ENCODE data around the gene DNLZ. TPM values are rescaled to one million over a fixed set of nuclear protein-coding genes. Genes with fewer than 3 reads are reported as not detected.

Gene DNLZ
- total RNA-seq, 4 donors from 2014 or later: 1.8 to 31.1 (median 19.7) TPM

DNA sequence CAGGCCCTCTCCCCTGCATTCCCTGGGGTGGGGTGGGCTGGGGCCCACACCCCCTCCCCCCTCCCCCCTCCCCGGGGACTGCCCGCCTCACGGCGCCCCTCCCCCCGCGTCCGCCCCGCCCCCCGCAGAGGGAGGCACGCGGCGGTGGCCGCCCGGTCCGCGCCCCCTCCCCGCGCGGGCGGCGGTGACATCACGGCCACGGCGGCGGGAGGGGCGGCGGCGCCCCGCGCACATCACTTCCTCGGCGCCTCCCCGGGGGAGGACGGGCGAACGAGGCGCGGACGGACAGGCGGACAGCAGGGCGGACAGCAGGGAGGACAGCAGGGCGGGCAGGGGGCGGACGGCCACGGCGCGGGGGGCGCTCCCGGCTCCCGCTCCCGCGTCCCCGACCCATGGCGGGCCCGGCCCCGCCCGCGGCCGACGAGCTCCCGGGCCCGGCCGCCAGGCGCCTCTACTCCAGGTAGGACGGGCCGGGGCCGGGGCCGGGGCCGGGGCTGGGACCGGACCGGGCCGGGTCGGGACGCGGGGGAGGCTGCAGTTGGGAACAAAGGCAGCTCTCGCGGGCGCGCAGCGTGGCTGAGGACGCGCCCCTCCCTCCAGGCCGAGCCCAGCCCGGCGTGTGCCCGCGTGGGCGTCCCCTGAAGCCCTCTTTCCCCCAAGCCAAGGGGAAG lies 36.1 kb downstream of the DNLZ start, which contains the start of gene GPSM1:
TSS of gene GPSM1 (plus strand) at position 236 of the 671 bp plus-strand sequence. CDS start at position 393, 157 bp downstream.
- Histone ChIP-seq H3K4me1 (peaks cover 17 to 63% (median 22%) of the 10 kb centered on the region in 3 donors), H3K27ac (peak within 1 kb of the TSS; percentile 66 to 87 (median 76)), H3K36me3 (no peaks in the 10 kb centered on the region), H3K4me3 (peak within 1 kb of the TSS; percentile 39 to 79 (median 57)), H3K27me3 (peaks cover 0 to 39% (median 0%) of the 10 kb centered on the region in 4 donors), H3K9me3 (no peaks in the 10 kb centered on the region)
- WGBS, 2 donors: no CpG with 5 or more reads among the region's 88 CpGs
- no peak for DNase-seq
- intact Hi-C loops (cut with DNase I): no loop called here
- TF ChIP-seq, protein P1, sequence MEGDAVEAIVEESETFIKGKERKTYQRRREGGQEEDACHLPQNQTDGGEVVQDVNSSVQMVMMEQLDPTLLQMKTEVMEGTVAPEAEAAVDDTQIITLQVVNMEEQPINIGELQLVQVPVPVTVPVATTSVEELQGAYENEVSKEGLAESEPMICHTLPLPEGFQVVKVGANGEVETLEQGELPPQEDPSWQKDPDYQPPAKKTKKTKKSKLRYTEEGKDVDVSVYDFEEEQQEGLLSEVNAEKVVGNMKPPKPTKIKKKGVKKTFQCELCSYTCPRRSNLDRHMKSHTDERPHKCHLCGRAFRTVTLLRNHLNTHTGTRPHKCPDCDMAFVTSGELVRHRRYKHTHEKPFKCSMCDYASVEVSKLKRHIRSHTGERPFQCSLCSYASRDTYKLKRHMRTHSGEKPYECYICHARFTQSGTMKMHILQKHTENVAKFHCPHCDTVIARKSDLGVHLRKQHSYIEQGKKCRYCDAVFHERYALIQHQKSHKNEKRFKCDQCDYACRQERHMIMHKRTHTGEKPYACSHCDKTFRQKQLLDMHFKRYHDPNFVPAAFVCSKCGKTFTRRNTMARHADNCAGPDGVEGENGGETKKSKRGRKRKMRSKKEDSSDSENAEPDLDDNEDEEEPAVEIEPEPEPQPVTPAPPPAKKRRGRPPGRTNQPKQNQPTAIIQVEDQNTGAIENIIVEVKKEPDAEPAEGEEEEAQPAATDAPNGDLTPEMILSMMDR (IDR thresholded peaks at IDR 0.05): peak in 1 of 6 experiments; percentile 10
- peak in 2 of 4 donors; percentile 10 to 40 for TF ChIP-seq POLR2A (IDR thresholded peaks at IDR 0.05)

DNA sequence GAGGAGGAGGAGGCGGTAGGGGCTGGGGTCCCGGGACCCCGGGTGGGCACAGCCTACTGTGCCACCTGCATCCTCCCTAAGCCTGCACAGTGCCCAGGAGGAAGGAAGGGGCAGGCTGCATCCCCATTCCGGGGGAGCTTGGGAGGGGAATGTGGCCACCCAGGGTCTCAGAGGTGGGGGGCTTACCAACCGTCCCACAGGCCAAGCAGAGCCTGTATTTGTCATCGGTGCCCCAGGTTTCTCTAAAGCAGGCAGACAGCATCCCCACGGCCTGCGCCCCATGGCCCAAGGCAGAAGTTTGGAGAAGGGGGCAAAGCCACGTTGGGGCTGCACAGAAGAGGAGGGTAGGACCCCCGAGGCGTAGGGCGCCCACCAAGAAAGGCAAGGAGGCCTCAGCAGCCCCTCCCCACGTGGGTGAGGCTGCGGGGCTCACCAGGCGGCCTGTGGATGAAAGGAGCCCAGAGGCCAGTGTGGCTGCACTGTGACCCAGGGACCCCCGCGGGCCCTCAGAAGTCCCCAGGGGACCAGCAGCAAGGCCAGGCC lies 36.7 kb downstream of the DNLZ start:
- intact Hi-C loops (cut with DNase I): no loop called here
- peaks cover 0 to 43% (median 0%) of the 10 kb centered on the region in 4 donors for H3K27me3 ChIP-seq
- peaks cover 17 to 61% (median 22%) of the 10 kb centered on the region in 3 donors for H3K4me1 ChIP-seq
- 40% methylated on average over 13 of the region's 17 CpGs; no CpG with 5 or more reads in 1 of the 2 donors for WGBS, 2 donors
- H3K4me3 ChIP-seq: peak overlapping the region; percentile 39 to 79 (median 57)
- H3K36me3 ChIP-seq: no peaks in the 10 kb centered on the region
- no peak for DNase-seq
- peak overlapping the region; percentile 56 to 87 (median 74) for H3K27ac ChIP-seq
- TF ChIP-seq POLR2A (IDR thresholded peaks at IDR 0.05): no peak
- TF ChIP-seq, protein P1 (IDR thresholded peaks at IDR 0.05): no peak
- no peaks in the 10 kb centered on the region for H3K9me3 ChIP-seq

DNA sequence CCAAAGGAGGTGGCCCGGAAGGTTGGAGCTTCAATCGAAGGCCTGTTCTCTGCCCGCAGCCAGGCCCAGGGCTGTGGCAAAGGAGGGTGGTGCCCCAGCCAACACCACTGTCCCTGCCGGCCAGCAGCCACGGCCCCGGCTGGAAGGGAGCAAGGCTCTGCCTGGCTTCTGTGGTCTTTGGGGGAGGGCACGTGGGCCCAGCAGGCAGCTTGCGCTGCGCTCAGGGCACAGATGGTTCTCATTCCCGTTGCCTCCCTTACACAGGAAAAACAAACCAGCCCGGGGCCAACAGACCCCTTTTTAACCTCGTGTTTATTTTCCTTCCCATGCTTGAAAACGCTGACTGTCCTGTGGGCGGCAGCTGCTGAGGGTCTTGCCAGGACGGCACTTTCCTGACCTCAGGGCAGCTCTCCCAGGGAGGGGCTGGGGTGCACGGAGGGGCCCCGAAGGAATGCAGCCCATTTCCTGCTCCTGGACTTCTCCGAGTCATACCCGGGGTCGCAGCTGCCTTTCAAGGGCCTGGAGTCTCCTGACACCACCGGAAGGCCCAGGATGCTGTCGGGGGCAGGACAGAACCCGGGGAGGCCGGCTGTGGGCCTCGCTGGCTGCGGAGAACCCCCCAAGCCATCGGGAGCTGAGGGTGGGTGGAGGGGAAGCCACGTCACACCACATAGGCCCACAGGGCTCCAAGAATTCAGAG lies 37.3 kb downstream of the DNLZ start:
- intact Hi-C loops (cut with DNase I): no loop called here
- TF ChIP-seq POLR2A (IDR thresholded peaks at IDR 0.05): no peak
- TF ChIP-seq, protein P1 (IDR thresholded peaks at IDR 0.05): no peak
- Histone ChIP-seq H3K27me3 (peaks cover 0 to 43% (median 0%) of the 10 kb centered on the region in 4 donors), H3K4me3 (peak overlapping the region in 2 of 4 donors; percentile 65 to 79), H3K4me1 (peaks cover 17 to 58% (median 22%) of the 10 kb centered on the region in 3 donors), H3K9me3 (no peaks in the 10 kb centered on the region), H3K36me3 (no peaks in the 10 kb centered on the region), H3K27ac (peak overlapping the region; percentile 56 to 87 (median 74))
- DNase-seq: no peak
- WGBS, 2 donors: 10 to 67% methylated on average over 2 to 20 of the region's 28 CpGs

DNA sequence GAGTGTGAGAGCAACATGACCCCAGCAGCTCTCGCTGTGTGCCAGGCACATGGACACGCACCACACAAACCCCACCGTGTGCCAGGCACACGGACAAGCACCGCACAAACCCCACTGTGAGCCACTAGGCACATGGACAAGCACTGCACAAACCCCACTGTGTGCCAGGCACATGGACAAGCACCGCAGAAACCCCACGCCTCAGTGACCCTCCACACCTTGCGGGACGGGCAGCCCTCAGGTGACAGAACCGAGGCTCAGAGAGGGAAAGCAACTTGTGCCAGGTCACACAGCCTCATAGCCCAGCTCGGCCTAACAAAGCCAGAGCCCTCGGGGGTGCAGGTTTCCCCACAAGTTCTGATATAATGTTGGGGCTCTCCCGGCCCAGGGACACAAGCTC lies 38.2 kb downstream of the DNLZ start:
- peak overlapping the region in 3 of 4 donors; percentile 56 to 87 (median 82) for H3K27ac ChIP-seq
- WGBS, 2 donors: 90 to 91% methylated on average over 2 to 5 of the region's 13 CpGs
- no peaks in the 10 kb centered on the region for H3K36me3 ChIP-seq
- H3K4me3 ChIP-seq: no peak overlapping the region
- H3K4me1 ChIP-seq: peaks cover 17 to 58% (median 22%) of the 10 kb centered on the region in 3 donors
- DNase-seq: no peak
- no peaks in the 10 kb centered on the region for H3K9me3 ChIP-seq
- H3K27me3 ChIP-seq: peaks cover 0 to 43% (median 0%) of the 10 kb centered on the region in 4 donors
- intact Hi-C loops (cut with DNase I): no loop called here
- TF ChIP-seq, protein P1 (IDR thresholded peaks at IDR 0.05): no peak
- no peak for TF ChIP-seq POLR2A (IDR thresholded peaks at IDR 0.05)
